ENCODE results near the gene KIF5C.
A peak's percentile ranks its signal among the peaks of the same experiment; 100 is the strongest.
"Not testable (repeated sequence)": the region's sequence is repeated elsewhere in the genome, so short reads cannot be mapped to it uniquely, and the experiment has no call there.

KIF5C gene

GRCh38 chr2:148874868-148875341 lies at the start of gene KIF5C:
TSS of gene KIF5C (plus strand) at chr2:148875227. CDS start at chr2:148875618, 391 bp downstream.
- DNase-seq (ENCODE audit: low spot score): peak; percentile 96

- DNase-seq (ENCODE audit: low spot score): no peak
Observed at GRCh38 chr2:148826791-148827190, 48.2 kb upstream of the KIF5C start.

- no peak for DNase-seq (ENCODE audit: low spot score)
Observed at GRCh38 chr2:148828941-148829340, 46.1 kb upstream of the KIF5C start.

GRCh38 chr2:148829618-148830017 lies 45.4 kb upstream of the KIF5C start:
- no peak for DNase-seq (ENCODE audit: low spot score)

- DNase-seq (ENCODE audit: low spot score): no peak
Observed at GRCh38 chr2:148832637-148833036, 42.4 kb upstream of the KIF5C start.

GRCh38 chr2:148842050-148842449 lies 33.0 kb upstream of the KIF5C start:
- no peak for DNase-seq (ENCODE audit: low spot score)

- no peak for DNase-seq (ENCODE audit: low spot score)
Observed at GRCh38 chr2:148848146-148848545, 26.9 kb upstream of the KIF5C start.

GRCh38 chr2:148853458-148853857 lies 21.6 kb upstream of the KIF5C start:
- no peak for DNase-seq (ENCODE audit: low spot score)

- DNase-seq (ENCODE audit: low spot score): no peak
Observed at GRCh38 chr2:148860037-148860436, 15.0 kb upstream of the KIF5C start.

- DNase-seq (ENCODE audit: low spot score): no peak
Observed at GRCh38 chr2:148861367-148861766, 13.7 kb upstream of the KIF5C start.

GRCh38 chr2:148862478-148862877 lies 12.5 kb upstream of the KIF5C start:
- not testable (repeated sequence) for DNase-seq (ENCODE audit: low spot score)

- DNase-seq (ENCODE audit: low spot score): no peak
Observed at GRCh38 chr2:148865512-148865911, 9.5 kb upstream of the KIF5C start.

- no peak for DNase-seq (ENCODE audit: low spot score)
Observed at GRCh38 chr2:148866091-148866490, 8.9 kb upstream of the KIF5C start.

- DNase-seq (ENCODE audit: low spot score): no peak
Observed at GRCh38 chr2:148867079-148867769, 7.8 kb upstream of the KIF5C start.

GRCh38 chr2:148875387-148876051 lies 492 bp downstream of the KIF5C start:
- no peak for DNase-seq (ENCODE audit: low spot score)

- peak; percentile 83 for DNase-seq (ENCODE audit: low spot score)
Observed at GRCh38 chr2:148876202-148876594, 1.2 kb downstream of the KIF5C start.

GRCh38 chr2:148876595-148877402 lies 1.8 kb downstream of the KIF5C start:
- peak; percentile 91 for DNase-seq (ENCODE audit: low spot score)

- no peak for DNase-seq (ENCODE audit: low spot score)
Observed at GRCh38 chr2:148877403-148877740, 2.3 kb downstream of the KIF5C start.

GRCh38 chr2:148880636-148881035 lies 5.6 kb downstream of the KIF5C start:
- DNase-seq (ENCODE audit: low spot score): no peak

- DNase-seq (ENCODE audit: low spot score): no peak
Observed at GRCh38 chr2:148882051-148882450, 7.0 kb downstream of the KIF5C start.

GRCh38 chr2:148885209-148885608 lies 10.2 kb downstream of the KIF5C start:
- no peak for DNase-seq (ENCODE audit: low spot score)

GRCh38 chr2:148885988-148886387 lies 11.0 kb downstream of the KIF5C start:
- no peak for DNase-seq (ENCODE audit: low spot score)
